Neural cell (in vitro differentiated cells): ENCODE measurements around the gene RHOT2. TPM values are rescaled to one million over a fixed set of nuclear protein-coding genes. Genes with fewer than 3 reads are reported as not detected.

Experiments used
- H2AFZ ChIP-seq: fragments of 200-600, 300-800 bp; sonication (generic), shearing (Covaris generic); 2 replicates; pipeline ENCODE4 v1.6.0; 2014; ENCODE audit warnings: low read depth, mild to moderate bottlenecking, antibody characterized with exemption, low read length, moderate library complexity
- H3F3A ChIP-seq: fragments of 200-600 bp; shearing (Covaris generic); 2 replicates; pipeline ENCODE4 v1.6.1; 2016; ENCODE audit warnings: mild to moderate bottlenecking, moderate library complexity, mixed read lengths, antibody characterized with exemption, low read length; ENCODE audit not compliant: insufficient read depth, poor library complexity, severe bottlenecking
- H3K27ac ChIP-seq: fragments of 200-600, 300-800 bp; sonication (generic), shearing (Covaris generic); 2 replicates; pipeline ENCODE4 v1.5.1; 2014; ENCODE audit warnings: mild to moderate bottlenecking, low read length, moderate library complexity
- H3K27me3 ChIP-seq: fragments of 300-800, 200-600 bp; sonication (generic), shearing (Covaris generic); 2 replicates; pipeline ENCODE4 v1.6.0; 2014; ENCODE audit warnings: mild to moderate bottlenecking, low read depth, low read length, moderate library complexity; ENCODE audit not compliant: insufficient read depth
- H3K36me3 ChIP-seq: fragments of 300-800, 200-600 bp; sonication (generic), shearing (Covaris generic); 2 replicates; pipeline ENCODE4 v1.5.1; 2014; ENCODE audit warnings: mild to moderate bottlenecking, antibody characterized with exemption, low read length, moderate library complexity; ENCODE audit not compliant: insufficient read depth
- H3K4me2 ChIP-seq: fragments of 300-800, 200-600 bp; sonication (generic), shearing (Covaris generic); 2 replicates; pipeline ENCODE4 v1.6.0; 2014; ENCODE audit warnings: mild to moderate bottlenecking, low read length
- H3K4me3 ChIP-seq: fragments of 300-800, 200-600 bp; sonication (generic), shearing (Covaris generic); 2 replicates; pipeline ENCODE4 v1.5.1; 2014; ENCODE audit warnings: mild to moderate bottlenecking, low read length, moderate library complexity
- H3K79me2 ChIP-seq: fragments of 200-600 bp; shearing (Covaris generic); replicated peaks from 2 replicates; pipeline ENCODE4 v1.6.0; 2014; ENCODE audit warnings: mild to moderate bottlenecking, low read length, moderate library complexity; ENCODE audit not compliant: insufficient read depth
- H3K9ac ChIP-seq: fragments of 300-800, 200-600 bp; sonication (generic), shearing (Covaris generic); 2 replicates; pipeline ENCODE4 v1.6.1; 2016; ENCODE audit warnings: mild to moderate bottlenecking, low read length, mixed read lengths
- H3K9me2 ChIP-seq: fragments of 200-600 bp; shearing (Covaris generic); 2 replicates; pipeline ENCODE4 v1.6.1; 2016; ENCODE audit warnings: mild to moderate bottlenecking, low read length, mixed read lengths; ENCODE audit not compliant: insufficient read depth
- H3K9me3 ChIP-seq: fragments of 200-600, 300-800 bp; sonication (generic), shearing (Covaris generic); 2 replicates; pipeline ENCODE4 v1.6.1; 2016; ENCODE audit warnings: mild to moderate bottlenecking, mixed run types, low read length, moderate library complexity, mixed read lengths
- H4K20me1 ChIP-seq: fragments of 200-600 bp; shearing (Covaris generic); 2 replicates; pipeline ENCODE4 v1.6.1; 2016; ENCODE audit warnings: mild to moderate bottlenecking, mixed run types; ENCODE audit not compliant: insufficient read depth
- EP300 ChIP-seq: fragments of 450-650 bp; conservative IDR thresholded peaks from 2 replicates; pipeline ENCODE4 v1.6.1; 2014; ENCODE audit warnings: antibody characterized with exemption, mild to moderate bottlenecking, moderate library complexity; ENCODE audit not compliant: poor library complexity, severe bottlenecking
- EZH2 ChIP-seq: fragments of 200-600, 300-800 bp; shearing (Covaris generic), sonication (generic); IDR thresholded peaks from 2 replicates; pipeline ENCODE4 v1.6.1; 2014; ENCODE audit warnings: antibody characterized with exemption, low read length, borderline replicate concordance, mild to moderate bottlenecking; ENCODE audit not compliant: insufficient read depth, poor library complexity, severe bottlenecking
- MXI1 ChIP-seq: fragments of 450-650 bp; conservative IDR thresholded peaks from 2 replicates; pipeline ENCODE4 v1.6.1; 2014; ENCODE audit warnings: antibody characterized with exemption, mild to moderate bottlenecking; ENCODE audit not compliant: poor library complexity, severe bottlenecking
- RAD21 ChIP-seq: fragments of 450-650 bp; conservative IDR thresholded peaks from 2 replicates; pipeline ENCODE4 v1.6.1; 2014; ENCODE audit warnings: antibody characterized with exemption, mild to moderate bottlenecking, moderate library complexity
- REST ChIP-seq: IDR thresholded peaks from 2 replicates; pipeline ENCODE4 v1.6.1; 2012; ENCODE audit warnings: borderline replicate concordance
- TAF1 ChIP-seq: IDR thresholded peaks from 2 replicates; pipeline ENCODE4 v1.6.1; 2012; ENCODE audit warnings: low read depth
- polyA plus RNA-seq: library from polyadenylated mRNA; depleted of rRNA; stranded (reverse); fragments of >200 nt; gene quantifications from 2 replicates; pipeline ENCODE4 v1.2.3, GENCODE V29; 2014

RHOT2 gene
- polyA plus RNA-seq, 1 donor from 2014 or later: 132 TPM

GRCh38 chr16:700684-701584, 33.0 kb downstream of the RHOT2 start:
- H3K27ac ChIP-seq: no peak overlapping the region

GRCh38 chr16:702341-702740, 34.4 kb downstream of the RHOT2 start:
- Histone ChIP-seq H3F3A (no peaks in the 10 kb centered on the region), H3K4me3 (peak overlapping the region; percentile 62), H3K36me3 (no peaks in the 10 kb centered on the region), H3K27me3 (peaks cover 31% of the 10 kb centered on the region), H3K27ac (no peak overlapping the region), H3K9me2 (no peaks in the 10 kb centered on the region), H4K20me1 (peaks cover 50% of the 10 kb centered on the region), H3K79me2 (peaks cover 43% of the 10 kb centered on the region), H2AFZ (no peak overlapping the region), H3K9ac (no peak overlapping the region), H3K9me3 (no peaks in the 10 kb centered on the region), H3K4me2 (no peak overlapping the region)
- TF ChIP-seq RAD21 (no peak), MXI1 (no peak), TAF1 (no peak), REST (no peak), EP300 (no peak), EZH2 (no peak)

More at GRCh38 chr16:700684-701584, 33.0 kb downstream of the RHOT2 start:
- peaks cover 43% of the 10 kb centered on the region for H3K79me2 ChIP-seq
- H3K9ac ChIP-seq: peak overlapping the region; percentile 56
- no peaks in the 10 kb centered on the region for H3K36me3 ChIP-seq
- H3K4me3 ChIP-seq: peak overlapping the region; percentile 62
- peak overlapping the region; percentile 35 for H3K4me2 ChIP-seq
- no peaks in the 10 kb centered on the region for H3K9me2 ChIP-seq
- H3K9me3 ChIP-seq: no peaks in the 10 kb centered on the region
- H3F3A ChIP-seq: no peaks in the 10 kb centered on the region
- H4K20me1 ChIP-seq: peaks cover 53% of the 10 kb centered on the region
- no peak overlapping the region for H2AFZ ChIP-seq
- TF ChIP-seq RAD21 (no peak), REST (peak; percentile 57), MXI1 (peak; percentile 43)
- H3K27me3 ChIP-seq: peaks cover 36% of the 10 kb centered on the region
